Breast epithelium (tissue), 3 donors: ENCODE data around the gene MEIOC.

Source experiments
- CTCF ChIP-seq, 3 donors: fragments of 450-650 bp; IDR thresholded peaks; one replicate each; pipeline ENCODE4 v1.5.1; 2016 to 2017; ENCODE audit warnings: antibody characterized with exemption in 3 of 3, mild to moderate bottlenecking in 3 of 3, moderate library complexity in 3 of 3
- POLR2AphosphoS5 ChIP-seq, 3 donors: sonication (generic); formaldehyde crosslinking; IDR thresholded peaks; one replicate each; pipeline ENCODE4 v1.6.1; 2017; ENCODE audit warnings: antibody characterized with exemption in 3 of 3

- TF ChIP-seq CTCF (IDR thresholded peaks at IDR 0.05) (no peak), POLR2AphosphoS5 (IDR thresholded peaks at IDR 0.05) (no peak)
These were observed 13.4 kb upstream of the MEIOC start for GRCh38 chr17:44642834-44643233.
